Caco-2 (cell line): Measurements from ENCODE around the gene URI1. TPM values are rescaled to one million over a fixed set of nuclear protein-coding genes. Genes with fewer than 3 reads are reported as not detected.

Experiments used
- BruUV-seq: library from RNA; stranded (reverse); fragments of 400-500 nt; replicated peaks from 2 replicates; lab custom pipeline; 2021; lab: Mats Ljungman, UMichigan
- CTCF ChIA-PET: fragments of 300-600 bp; sonication (Branson Sonifier 250); formaldehyde crosslinking; loops from one replicate; lab custom pipeline; 2022; ENCODE audit warnings: antibody characterized with exemption; lab: Charles Lee
- POLR2A ChIA-PET: fragments of 300-600 bp; sonication (Branson Sonifier 250); formaldehyde crosslinking; loops from one replicate; lab custom pipeline; 2022; ENCODE audit warnings: antibody characterized with exemption; lab: Charles Lee
- DNase-seq, 2 experiments: peaks; one replicate each; pipeline versions ENCODE4 v3.0.0 to v3.0.0-alpha.2; 2020 to 2022
- H3K27me3 ChIP-seq: replicated peaks from 2 replicates; pipeline ENCODE4 v1.6.0; 2011; ENCODE audit warnings: low read length; ENCODE audit not compliant: control insufficient read depth, insufficient read depth
- H3K36me3 ChIP-seq: 2 replicates; pipeline ENCODE4 v1.5.1; 2011; ENCODE audit warnings: low read length; ENCODE audit not compliant: control insufficient read depth, insufficient read depth
- H3K4me1 ChIP-seq: fragments of 250-450 bp; sonication (Bioruptor Pico); 2 replicates; pipeline ENCODE4 v1.5.1; 2020; ENCODE audit warnings: mild to moderate bottlenecking
- H3K4me3 ChIP-seq: 2 replicates; pipeline ENCODE4 v1.5.1; 2011; ENCODE audit warnings: low read depth, mild to moderate bottlenecking, control low read depth, low read length
- H3K9me3 ChIP-seq: fragments of 250-450 bp; sonication (Bioruptor Pico); 2 replicates; pipeline ENCODE4 v1.5.1; 2020; ENCODE audit warnings: mild to moderate bottlenecking, moderate library complexity
- H3K27ac Mint-ChIP-seq: one replicate; pipeline ENCODE4 v1.8.0; 2022; ENCODE audit warnings: mixed read lengths; ENCODE audit not compliant: unreplicated experiment
- H3K27me3 Mint-ChIP-seq: one replicate; pipeline ENCODE4 v1.8.0; 2022; ENCODE audit warnings: mixed read lengths; ENCODE audit not compliant: insufficient read depth, unreplicated experiment
- H3K36me3 Mint-ChIP-seq: one replicate; pipeline ENCODE4 v1.8.0; 2022; ENCODE audit warnings: mild to moderate bottlenecking, mixed read lengths; ENCODE audit not compliant: insufficient read depth, unreplicated experiment
- H3K4me1 Mint-ChIP-seq: one replicate; pipeline ENCODE4 v1.8.0; 2022; ENCODE audit warnings: low read depth, mixed read lengths; ENCODE audit not compliant: unreplicated experiment
- H3K4me3 Mint-ChIP-seq: one replicate; pipeline ENCODE4 v1.8.0; 2022; ENCODE audit warnings: mild to moderate bottlenecking, moderate library complexity, mixed read lengths; ENCODE audit not compliant: unreplicated experiment
- H3K9me3 Mint-ChIP-seq: one replicate; pipeline ENCODE4 v1.8.0; 2022; ENCODE audit warnings: mixed read lengths; ENCODE audit not compliant: unreplicated experiment
- CTCF ChIP-seq, 2 experiments: fragments of 200-600 bp in 1 of 2; IDR thresholded peaks; 1 replicate in 1 of 2; 2 replicates in 1 of 2; pipeline versions ENCODE4 v1.5.1 to v1.8.0; 2011 to 2022; ENCODE audit warnings: antibody characterized with exemption in 1 of 2, control low read depth in 1 of 2, inconsistent platforms in 1 of 2, low read depth in 1 of 2, low read length in 1 of 2, mild to moderate bottlenecking in 1 of 2, moderate library complexity in 1 of 2; ENCODE audit not compliant: insufficient read depth in 1 of 2, severe bottlenecking in 1 of 2, unreplicated experiment in 1 of 2
- intact Hi-C: fragments of 100-400 bp; cut with micrococcal nuclease; formaldehyde crosslinking; loops from one replicate; pipeline ENCODE4 v1.10.0; 2022; ENCODE audit not compliant: unreplicated experiment
- total RNA-seq: library from RNA; stranded (reverse); gene quantifications from 2 replicates; pipeline ENCODE4 v1.2.3, GENCODE V29; 2022

Gene URI1
- total RNA-seq, 1 experiment from 2014 or later = 59.5 TPM

- H3K4me1 ChIP-seq = no peaks in the 10 kb centered on the region
- no peaks in the 10 kb centered on the region for H3K27me3 Mint-ChIP-seq
- H3K4me1 Mint-ChIP-seq = no peaks in the 10 kb centered on the region
- BruUV-seq = no TSS peak
- TF ChIP-seq CTCF (IDR thresholded peaks at IDR 0.05; ENCODE audit: insufficient read depth in 1 of 2, low read depth in 1 of 2, low read length in 1 of 2, severe bottlenecking in 1 of 2, unreplicated experiment in 1 of 2) = no peak
- H3K9me3 Mint-ChIP-seq = peaks cover 24% of the 10 kb centered on the region
- no peak overlapping the region for H3K4me3 Mint-ChIP-seq
- ChIA-PET POLR2A (no interaction called here), CTCF (no interaction called here)
- no peaks in the 10 kb centered on the region for H3K36me3 Mint-ChIP-seq
- DNase-seq = no peak
- no peaks in the 10 kb centered on the region for H3K36me3 ChIP-seq
- H3K4me3 ChIP-seq = no peak overlapping the region
- no peak overlapping the region for H3K27ac Mint-ChIP-seq
- peaks cover 17% of the 10 kb centered on the region for H3K9me3 ChIP-seq
- intact Hi-C loops = no loop called here
- no peaks in the 10 kb centered on the region for H3K27me3 ChIP-seq
These were observed 7.3 kb upstream of the URI1 start for GRCh38 chr19:29934781-29935180.

DNA sequence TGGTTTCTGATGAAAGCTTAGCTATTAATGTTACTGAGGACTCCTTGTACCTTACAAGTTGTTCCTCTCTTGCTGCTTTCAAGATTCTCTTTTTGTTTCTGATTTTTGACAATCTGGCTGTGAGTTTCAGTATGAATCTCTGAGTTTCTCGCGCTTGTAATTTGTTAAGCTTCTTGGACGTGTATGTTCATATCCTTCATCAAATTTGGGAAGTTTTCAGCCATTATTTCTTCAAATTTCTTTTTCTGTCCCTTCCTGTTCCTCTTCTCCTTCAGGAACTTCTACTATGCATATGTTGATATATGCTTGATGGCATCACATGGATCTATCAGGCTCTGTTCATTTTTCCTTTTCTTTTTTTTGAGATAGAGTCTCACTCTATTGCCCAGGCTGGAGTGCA lies 5.6 kb upstream of the URI1 start:
- TF ChIP-seq CTCF (IDR thresholded peaks at IDR 0.05; ENCODE audit: insufficient read depth in 1 of 2, low read depth in 1 of 2, low read length in 1 of 2, severe bottlenecking in 1 of 2, unreplicated experiment in 1 of 2) = no peak
- no peaks in the 10 kb centered on the region for H3K36me3 Mint-ChIP-seq
- no peak overlapping the region for H3K4me3 ChIP-seq
- H3K27me3 Mint-ChIP-seq = no peaks in the 10 kb centered on the region
- no peak overlapping the region for H3K4me3 Mint-ChIP-seq
- no TSS peak for BruUV-seq
- no peak for DNase-seq
- H3K9me3 Mint-ChIP-seq = peaks cover 24% of the 10 kb centered on the region
- POLR2A ChIA-PET = no interaction called here
- intact Hi-C loops = no loop called here
- no peaks in the 10 kb centered on the region for H3K4me1 Mint-ChIP-seq
- no peaks in the 10 kb centered on the region for H3K36me3 ChIP-seq
- no peak overlapping the region for H3K27ac Mint-ChIP-seq
- peaks cover 17% of the 10 kb centered on the region for H3K9me3 ChIP-seq
- CTCF ChIA-PET = no interaction called here
- no peaks in the 10 kb centered on the region for H3K27me3 ChIP-seq
- no peaks in the 10 kb centered on the region for H3K4me1 ChIP-seq

DNA sequence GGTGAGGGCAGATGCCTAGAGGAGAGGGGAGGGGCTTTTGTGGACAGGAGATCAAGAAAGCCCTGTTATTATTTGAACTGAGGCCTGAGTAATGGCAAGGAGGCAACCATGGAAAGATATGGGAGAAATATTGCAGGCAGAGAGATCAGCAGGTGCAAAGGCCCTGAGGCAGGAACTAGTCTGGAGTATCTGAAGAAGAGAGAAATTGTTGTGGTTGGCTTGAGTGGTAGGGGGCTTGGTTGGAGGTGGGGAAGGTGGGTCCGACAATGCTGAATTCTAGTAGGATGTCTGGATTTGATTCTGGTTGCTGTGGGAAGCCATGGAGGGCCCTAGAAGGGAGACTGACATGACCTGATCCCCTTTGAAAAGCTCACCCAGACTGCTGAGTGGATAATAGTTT lies 2.4 kb upstream of the URI1 start:
- no peak for TF ChIP-seq CTCF (IDR thresholded peaks at IDR 0.05; ENCODE audit: insufficient read depth in 1 of 2, low read depth in 1 of 2, low read length in 1 of 2, severe bottlenecking in 1 of 2, unreplicated experiment in 1 of 2)
- Mint-ChIP-seq H3K9me3 (peaks cover 24% of the 10 kb centered on the region), H3K36me3 (peaks cover 6% of the 10 kb centered on the region), H3K4me3 (no peak overlapping the region), H3K27ac (no peak overlapping the region), H3K4me1 (no peaks in the 10 kb centered on the region), H3K27me3 (no peaks in the 10 kb centered on the region)
- Histone ChIP-seq H3K27me3 (no peaks in the 10 kb centered on the region), H3K4me1 (0 out of 2 replicates have a peak, but pooled peaks cover 4% of the 10 kb centered on the region), H3K9me3 (peaks cover 12% of the 10 kb centered on the region), H3K4me3 (no peak overlapping the region), H3K36me3 (no peaks in the 10 kb centered on the region)
- ChIA-PET POLR2A (no interaction called here), CTCF (no interaction called here)
- BruUV-seq = no TSS peak
- intact Hi-C loops = loop anchor here (5.0 kb wide), 1 partner anchor 332 kb away; the partner anchor contains the start of gene POP4
- no peak for DNase-seq
